NK-92 (cell line): ENCODE measurements around the gene PSD4.

Experiments
- DNase-seq: peaks from one replicate; lab custom pipeline; 2025; ENCODE audit not compliant: unreplicated experiment; lab: John Stamatoyannopoulos, UW

PSD4 gene

DNA sequence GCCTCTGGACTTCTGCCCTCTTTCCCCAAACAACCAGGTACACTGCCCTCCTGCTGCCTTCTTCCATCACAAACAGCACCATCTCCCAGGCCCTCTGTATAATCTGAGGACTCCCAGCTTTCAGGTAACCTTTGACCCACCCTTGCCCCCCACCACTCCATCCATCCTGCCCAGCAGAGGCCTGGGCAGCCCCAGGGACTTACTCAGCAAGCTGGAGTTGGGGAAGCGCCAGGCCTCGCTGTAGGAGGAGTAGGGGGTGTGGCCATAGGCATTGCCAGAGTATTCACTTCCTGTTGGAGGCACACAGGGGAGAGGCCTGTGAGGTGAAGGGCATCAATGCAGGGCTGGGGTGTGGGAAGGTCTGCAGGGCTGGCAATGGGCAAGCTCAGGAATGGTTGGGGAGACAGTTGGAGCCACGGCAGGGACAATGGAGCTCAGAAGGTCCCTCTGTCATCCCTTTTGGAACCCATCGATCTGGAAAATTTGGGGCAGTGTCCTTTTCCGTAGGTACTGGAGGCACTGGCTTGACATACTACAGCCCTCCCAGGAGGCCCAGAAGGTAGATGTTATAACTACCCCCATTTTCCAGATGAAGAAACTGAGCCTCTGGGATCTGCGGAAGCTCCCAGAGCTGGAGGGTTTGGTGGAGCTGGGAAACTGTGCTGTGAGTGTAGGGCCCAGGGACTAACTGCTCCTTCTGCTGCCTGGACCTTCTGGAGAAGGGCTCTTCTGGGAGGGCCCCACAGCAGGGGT lies 46.3 kb downstream of the PSD4 start:
- DNase-seq: no peak

- no peak for DNase-seq
Measured at GRCh38 chr2:113220970-113221708, 47.4 kb downstream of the PSD4 start.

- no peak for DNase-seq
Measured at GRCh38 chr2:113221846-113222245, 48.1 kb downstream of the PSD4 start.

GRCh38 chr2:113223813-113224212 lies 50.0 kb downstream of the PSD4 start:
- no peak for DNase-seq

DNA sequence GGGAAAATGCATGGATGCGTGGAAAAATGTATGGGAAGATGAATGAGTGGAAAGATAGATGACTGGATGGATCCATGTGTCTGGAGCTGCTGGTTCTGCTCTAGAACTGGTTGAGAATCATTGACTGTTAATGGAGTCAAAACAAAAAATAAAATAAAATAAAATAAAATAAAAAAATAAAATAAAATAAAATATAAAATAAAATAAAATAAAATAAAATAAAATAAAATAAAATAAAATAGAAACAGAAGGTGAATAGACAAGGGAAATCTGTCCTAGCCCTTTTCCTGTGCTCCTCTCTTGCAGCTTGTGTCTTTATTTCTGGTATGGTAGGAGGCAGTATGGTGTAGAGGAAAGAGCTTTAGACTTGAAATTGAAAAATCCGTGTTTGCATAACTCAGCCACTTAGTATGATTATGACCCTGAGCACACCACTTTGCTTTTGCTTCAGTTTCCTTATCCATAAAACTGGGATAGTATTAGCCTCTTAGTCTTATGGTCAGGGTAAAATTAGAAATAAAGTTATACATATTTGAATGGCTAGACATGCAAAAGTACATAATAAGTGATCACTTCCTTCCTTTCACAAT lies 51.0 kb downstream of the PSD4 start:
- no peak for DNase-seq

GRCh38 chr2:113225263-113226259 lies 51.8 kb downstream of the PSD4 start:
- DNase-seq: no peak

GRCh38 chr2:113226462-113226861 lies 52.7 kb downstream of the PSD4 start:
- no peak for DNase-seq

DNA sequence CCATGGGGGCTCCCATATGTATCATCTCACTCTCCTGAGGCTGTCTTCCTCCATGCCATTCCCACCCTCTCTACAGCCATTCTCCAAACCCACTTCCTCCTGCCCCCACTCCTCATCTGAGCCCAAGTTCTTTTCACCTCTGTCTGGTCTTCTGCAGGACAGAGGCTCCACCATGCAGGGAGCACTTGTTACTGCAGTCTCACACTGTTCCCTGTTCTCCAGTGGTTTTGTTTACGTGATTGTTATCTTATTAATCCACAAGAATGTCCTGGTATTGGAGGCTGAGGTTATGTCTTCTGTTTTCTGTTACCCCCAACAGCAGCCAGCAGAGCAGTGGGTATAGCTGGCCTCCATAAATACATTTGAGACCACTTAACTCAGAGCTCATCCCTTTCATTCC lies 53.5 kb downstream of the PSD4 start:
- DNase-seq: no peak

DNA sequence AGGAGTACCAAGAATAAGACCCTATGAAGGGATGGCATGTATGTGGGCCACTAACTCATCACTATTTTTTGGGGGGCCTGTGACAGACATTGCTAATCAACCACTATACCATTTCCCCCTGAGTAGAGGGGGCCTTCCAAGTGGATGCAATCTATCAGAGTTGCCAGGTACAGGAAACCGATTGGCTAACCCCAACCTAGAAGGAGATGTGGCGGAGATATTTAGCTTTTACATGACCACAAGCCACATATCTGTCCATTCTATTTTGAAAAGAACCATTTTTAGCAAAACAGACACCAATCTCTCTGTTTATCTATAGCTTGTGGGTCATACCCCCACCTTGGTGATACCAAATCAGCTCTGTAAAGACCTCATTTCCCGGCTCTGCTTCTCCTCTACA lies 53.9 kb downstream of the PSD4 start:
- DNase-seq: no peak

- DNase-seq: no peak
Measured at GRCh38 chr2:113228351-113228750, 54.6 kb downstream of the PSD4 start.

DNA sequence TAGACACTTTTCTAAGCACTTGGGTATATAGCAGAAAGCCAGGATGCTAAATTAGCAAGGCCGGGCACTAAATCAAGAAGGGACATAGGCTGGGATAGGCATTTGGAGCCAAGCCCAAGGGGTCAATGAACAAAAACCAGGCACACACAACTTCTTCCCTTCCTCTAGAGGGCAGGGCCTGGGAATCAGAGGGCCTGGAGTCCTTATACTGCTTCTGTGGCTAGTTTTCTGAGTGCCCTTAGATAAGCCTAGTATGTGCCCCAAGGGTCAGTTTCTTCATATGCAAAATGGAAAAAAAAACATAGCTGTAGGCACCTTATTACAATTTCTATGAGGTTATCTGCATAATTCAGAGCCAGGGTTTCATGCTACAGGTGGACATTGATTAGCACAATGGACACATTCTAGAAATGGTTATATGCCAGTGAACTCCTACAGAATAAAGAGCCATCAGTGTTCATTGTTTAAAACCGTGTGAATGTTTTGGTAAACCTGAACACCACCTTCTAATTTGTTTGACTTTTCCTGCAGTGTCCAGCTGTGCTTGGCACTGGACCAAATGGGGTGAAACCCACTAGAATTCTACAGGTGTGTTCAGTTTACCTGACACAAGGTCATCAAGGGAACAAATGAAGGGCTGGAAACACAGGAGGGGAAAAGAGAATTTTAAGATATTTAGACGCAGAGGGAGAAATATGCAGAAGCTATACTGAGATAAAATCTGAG lies 55.4 kb downstream of the PSD4 start:
- no peak for DNase-seq

GRCh38 chr2:113229795-113230194 lies 56.0 kb downstream of the PSD4 start:
- DNase-seq: no peak

DNA sequence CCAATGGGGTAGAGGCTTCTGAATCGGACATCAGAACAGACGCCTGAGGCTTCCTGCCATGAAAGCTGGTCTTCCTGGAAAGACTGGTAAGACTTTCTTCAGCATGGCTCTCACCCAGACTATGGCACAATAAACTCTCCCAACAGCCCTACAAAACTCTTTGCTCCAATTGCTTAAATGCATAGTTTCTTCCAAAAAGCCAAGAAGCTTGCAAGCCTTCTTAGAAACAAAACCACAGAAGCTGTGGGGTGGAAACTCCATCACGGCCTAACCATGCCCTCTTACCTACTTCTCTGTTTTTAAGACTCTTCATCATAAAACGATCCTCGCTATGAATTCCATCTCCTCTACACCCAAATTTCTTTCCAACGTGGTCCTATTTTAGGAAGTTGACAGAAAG lies 56.8 kb downstream of the PSD4 start:
- no peak for DNase-seq

DNA sequence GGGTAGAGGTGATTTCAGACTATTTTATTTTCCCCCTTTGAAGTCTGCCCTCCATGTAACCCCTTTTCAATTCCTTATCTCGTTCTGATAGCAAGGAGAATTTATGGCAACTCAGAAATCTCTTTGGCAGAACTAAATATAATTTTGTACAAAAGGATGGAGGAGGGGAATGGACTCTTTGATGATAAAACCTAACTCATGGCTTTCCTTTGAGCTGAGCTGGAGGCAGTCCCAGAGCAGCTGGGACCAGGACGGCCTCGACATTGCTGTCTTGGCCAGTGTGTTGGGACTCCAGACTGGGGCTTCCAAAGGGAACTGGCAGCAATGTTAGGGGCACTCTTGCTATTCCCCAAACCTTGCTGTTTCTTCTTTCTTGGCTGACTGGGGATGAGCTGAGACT lies 57.3 kb downstream of the PSD4 start:
- no peak for DNase-seq

DNA sequence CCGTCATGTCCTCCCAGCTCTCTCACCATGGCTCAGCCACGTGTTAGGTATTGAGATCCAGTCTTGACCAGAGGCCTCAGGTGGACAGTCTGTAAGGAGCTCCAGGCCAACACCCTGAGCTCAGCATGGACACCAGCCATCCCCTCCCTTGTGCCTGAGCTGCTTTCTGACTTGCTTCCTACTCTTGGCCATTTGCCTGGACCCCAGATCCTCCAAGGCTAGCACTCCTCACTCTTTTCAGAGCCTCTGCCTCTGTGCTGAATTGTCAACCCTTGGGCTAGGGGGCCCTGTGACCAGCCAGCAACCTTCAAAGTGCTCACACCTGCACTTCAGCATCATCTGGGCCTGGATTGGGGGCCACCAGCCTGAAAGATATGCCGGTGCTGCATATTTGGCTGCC lies 58.4 kb downstream of the PSD4 start:
- no peak for DNase-seq

GRCh38 chr2:113232740-113233139 lies 59.0 kb downstream of the PSD4 start:
- DNase-seq: no peak

DNA sequence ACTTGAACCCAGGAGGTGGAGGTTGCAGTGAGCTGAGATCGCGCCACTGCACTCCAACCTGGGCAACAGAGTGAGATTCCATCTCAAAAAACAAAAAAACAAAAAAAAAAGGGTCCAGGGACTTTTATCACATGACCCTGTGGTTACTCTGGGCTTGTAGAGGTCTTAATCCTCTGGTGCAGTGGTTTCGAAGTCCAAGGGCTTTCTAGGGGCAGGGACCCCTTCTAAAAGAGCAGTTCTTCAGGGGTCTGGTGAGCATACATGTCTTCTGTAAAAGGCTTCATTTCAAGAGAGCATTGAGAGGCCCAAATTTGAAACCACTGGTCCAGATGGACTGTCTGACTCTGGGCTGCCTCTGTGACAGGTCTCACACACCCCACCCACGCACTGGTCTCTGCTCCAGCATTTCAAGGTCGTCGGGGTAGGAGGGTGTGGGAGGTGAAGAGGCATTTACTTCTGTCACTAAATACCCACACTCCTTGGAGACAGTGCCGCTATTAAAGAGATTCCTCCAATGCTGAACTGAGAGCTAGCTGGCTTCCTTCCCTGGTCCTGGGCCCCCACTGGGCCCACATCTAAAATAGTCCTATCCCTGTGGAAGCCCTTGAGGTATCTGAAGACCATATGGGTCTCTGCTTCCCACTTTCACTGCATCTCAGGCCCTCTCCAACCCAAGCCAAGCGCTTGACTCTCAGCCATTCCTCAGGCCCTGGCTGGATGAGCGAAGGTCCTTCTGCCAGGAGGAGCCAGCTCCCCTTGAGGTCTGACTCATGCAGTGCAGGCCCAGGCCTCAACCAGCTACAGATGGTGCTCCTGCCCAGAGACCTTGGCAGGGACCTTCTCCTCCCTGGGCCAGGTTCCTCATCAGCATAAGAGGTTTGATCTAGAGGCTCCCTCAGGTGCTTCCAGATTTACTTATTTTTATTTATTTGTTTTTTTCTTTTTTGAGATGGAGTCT lies 60.1 kb downstream of the PSD4 start:
- DNase-seq: no peak

- DNase-seq: no peak
Measured at GRCh38 chr2:113234721-113235346, 61.1 kb downstream of the PSD4 start.
